Endometrium (tissue), 2 donors: Measurements from ENCODE around the gene CDH3.

Experiments
- FAIRE-seq: peaks from 2 replicates; lab custom pipeline; 2012; peaks lifted over from hg19 to GRCh38; lab: Jason Lieb, UNC
- donor health status: control.
- donor health status: control.

CDH3 gene

GRCh38 chr16:68737730-68738629 is 92.9 kb downstream of the CDH3 start:
- no peak for FAIRE-seq

GRCh38 chr16:68739964-68740627 is 95.0 kb downstream of the CDH3 start:
- FAIRE-seq, result no peak

- no peak for FAIRE-seq
Observed at GRCh38 chr16:68740628-68741346, 95.7 kb downstream of the CDH3 start.

DNA sequence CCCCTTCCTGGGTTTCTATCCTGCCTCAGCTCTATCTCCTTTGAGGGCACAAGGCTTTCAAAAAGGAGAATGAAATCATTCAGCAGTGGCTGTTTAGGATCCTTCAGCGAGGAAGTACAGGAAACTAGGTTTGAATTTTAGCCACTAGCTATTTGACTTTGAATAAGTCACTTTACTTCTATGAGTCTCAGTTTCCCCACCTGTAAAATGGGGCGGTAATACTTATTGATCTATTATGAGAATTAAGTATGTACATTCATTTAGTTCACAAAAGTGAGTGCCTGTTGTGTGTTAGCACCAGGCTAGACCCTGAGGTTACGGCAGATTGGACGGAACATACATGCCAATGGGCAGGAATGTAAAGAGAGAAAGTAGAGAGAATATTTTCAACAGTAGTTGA is 98.6 kb downstream of the CDH3 start:
- no peak for FAIRE-seq

- no peak for FAIRE-seq
Observed at GRCh38 chr16:68744744-68745280, 99.7 kb downstream of the CDH3 start.

DNA sequence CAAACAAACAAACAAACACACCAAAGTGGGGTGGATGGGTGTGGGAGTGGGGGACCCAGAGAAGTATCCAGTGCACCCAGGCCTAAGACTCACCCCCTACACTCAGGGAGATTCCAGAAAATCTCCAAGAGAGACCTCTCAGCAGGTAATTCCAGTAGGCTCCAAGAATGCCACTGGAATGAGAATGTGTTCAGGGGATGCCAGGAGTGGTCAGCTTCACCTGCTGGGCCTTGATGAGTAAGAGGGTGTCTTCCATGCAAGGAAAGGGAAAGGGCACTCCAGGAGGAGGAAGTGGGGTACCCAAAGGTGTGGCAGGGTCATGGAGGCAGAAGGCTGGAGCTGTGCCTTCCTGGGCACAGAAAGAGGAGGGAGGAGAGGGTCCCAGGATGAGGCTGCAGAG is 101.8 kb downstream of the CDH3 start:
- no peak for FAIRE-seq

DNA sequence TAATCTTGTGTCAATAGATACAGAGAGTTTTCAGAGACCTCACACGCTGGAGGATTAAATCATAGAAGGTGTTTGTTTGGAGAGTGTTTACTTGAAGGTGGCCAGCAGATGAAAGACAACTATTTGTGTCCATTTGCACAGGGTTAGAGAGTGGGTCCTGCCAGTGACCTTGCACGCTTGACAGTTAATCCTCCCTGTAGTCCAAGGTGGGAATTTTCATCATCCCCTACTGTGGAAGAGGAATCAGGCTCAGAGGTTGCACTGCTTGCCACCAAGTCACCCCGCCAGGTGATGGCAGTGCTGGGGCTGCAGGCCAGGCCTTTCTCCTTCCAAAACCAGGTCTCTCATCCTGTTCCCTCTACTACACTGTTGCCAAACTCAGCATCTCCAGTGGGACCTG is 104.3 kb downstream of the CDH3 start:
- FAIRE-seq, result no peak
